ENCODE data around the gene FBXW2.

FBXW2 gene

GRCh38 chr9:120767451-120767850 is 25.8 kb downstream of the FBXW2 start:
- no peaks in the 10 kb centered on the region for H3K9me3 ChIP-seq (ENCODE audit: control insufficient read depth, low read length)
- DNase-seq: no peak
- peaks cover 66% of the 10 kb centered on the region for H3K36me3 ChIP-seq (ENCODE audit: control insufficient read depth, insufficient read depth, low read length)
- H3K27ac ChIP-seq (ENCODE audit: insufficient read depth, low read length, poor library complexity, severe bottlenecking): no peak overlapping the region
- H3K27me3 ChIP-seq (replicated peaks; ENCODE audit: control insufficient read depth, insufficient read depth, low read length, poor library complexity, severe bottlenecking): no peaks in the 10 kb centered on the region
- H3K4me3 ChIP-seq (ENCODE audit: insufficient read depth, low read depth, low read length, poor library complexity, severe bottlenecking): no peak overlapping the region
- no peaks in the 10 kb centered on the region for H3K4me1 ChIP-seq (ENCODE audit: control insufficient read depth, insufficient read depth, low read length, poor library complexity, severe bottlenecking)

- no peaks in the 10 kb centered on the region for H3K27me3 ChIP-seq (replicated peaks; ENCODE audit: control insufficient read depth, insufficient read depth, low read length, poor library complexity, severe bottlenecking)
- no peak overlapping the region for H3K4me3 ChIP-seq (ENCODE audit: insufficient read depth, low read depth, low read length, poor library complexity, severe bottlenecking)
- no peak for DNase-seq
- H3K4me1 ChIP-seq (ENCODE audit: control insufficient read depth, insufficient read depth, low read length, poor library complexity, severe bottlenecking): no peaks in the 10 kb centered on the region
- H3K27ac ChIP-seq (ENCODE audit: insufficient read depth, low read length, poor library complexity, severe bottlenecking): no peak overlapping the region
- peaks cover 70% of the 10 kb centered on the region for H3K36me3 ChIP-seq (ENCODE audit: control insufficient read depth, insufficient read depth, low read length)
- no peaks in the 10 kb centered on the region for H3K9me3 ChIP-seq (ENCODE audit: control insufficient read depth, low read length)
These were observed 27.2 kb downstream of the FBXW2 start for GRCh38 chr9:120765910-120766425.

- H3K9me3 ChIP-seq (ENCODE audit: control insufficient read depth, low read length): no peaks in the 10 kb centered on the region
- H3K36me3 ChIP-seq (ENCODE audit: control insufficient read depth, insufficient read depth, low read length): peaks cover 69% of the 10 kb centered on the region
- no peak for DNase-seq
- no peak overlapping the region for H3K4me3 ChIP-seq (ENCODE audit: insufficient read depth, low read depth, low read length, poor library complexity, severe bottlenecking)
- H3K27ac ChIP-seq (ENCODE audit: insufficient read depth, low read length, poor library complexity, severe bottlenecking): no peak overlapping the region
- no peaks in the 10 kb centered on the region for H3K27me3 ChIP-seq (replicated peaks; ENCODE audit: control insufficient read depth, insufficient read depth, low read length, poor library complexity, severe bottlenecking)
- H3K4me1 ChIP-seq (ENCODE audit: control insufficient read depth, insufficient read depth, low read length, poor library complexity, severe bottlenecking): no peaks in the 10 kb centered on the region
These were observed 28.7 kb downstream of the FBXW2 start for GRCh38 chr9:120764476-120764875.

- Histone ChIP-seq H3K36me3 (ENCODE audit: control insufficient read depth, insufficient read depth, low read length) (peaks cover 43% of the 10 kb centered on the region), H3K4me1 (ENCODE audit: control insufficient read depth, insufficient read depth, low read length, poor library complexity, severe bottlenecking) (no peaks in the 10 kb centered on the region), H3K27ac (ENCODE audit: insufficient read depth, low read length, poor library complexity, severe bottlenecking) (no peak overlapping the region), H3K4me3 (ENCODE audit: insufficient read depth, low read depth, low read length, poor library complexity, severe bottlenecking) (no peak overlapping the region), H3K27me3 (replicated peaks; ENCODE audit: control insufficient read depth, insufficient read depth, low read length, poor library complexity, severe bottlenecking) (no peaks in the 10 kb centered on the region), H3K9me3 (ENCODE audit: control insufficient read depth, low read length) (no peaks in the 10 kb centered on the region)
- DNase-seq: no peak
These were observed 32.2 kb downstream of the FBXW2 start for GRCh38 chr9:120761006-120761405.

- Histone ChIP-seq H3K4me1 (ENCODE audit: control insufficient read depth, insufficient read depth, low read length, poor library complexity, severe bottlenecking) (no peaks in the 10 kb centered on the region), H3K4me3 (ENCODE audit: insufficient read depth, low read depth, low read length, poor library complexity, severe bottlenecking) (no peak overlapping the region), H3K36me3 (ENCODE audit: control insufficient read depth, insufficient read depth, low read length) (peaks cover 39% of the 10 kb centered on the region), H3K27ac (ENCODE audit: insufficient read depth, low read length, poor library complexity, severe bottlenecking) (no peak overlapping the region), H3K9me3 (ENCODE audit: control insufficient read depth, low read length) (no peaks in the 10 kb centered on the region), H3K27me3 (replicated peaks; ENCODE audit: control insufficient read depth, insufficient read depth, low read length, poor library complexity, severe bottlenecking) (no peaks in the 10 kb centered on the region)
- no peak for DNase-seq
These were observed 33.3 kb downstream of the FBXW2 start for GRCh38 chr9:120759755-120760400.

- no peaks in the 10 kb centered on the region for H3K9me3 ChIP-seq (ENCODE audit: control insufficient read depth, low read length)
- H3K27me3 ChIP-seq (replicated peaks; ENCODE audit: control insufficient read depth, insufficient read depth, low read length, poor library complexity, severe bottlenecking): no peaks in the 10 kb centered on the region
- peaks cover 26% of the 10 kb centered on the region for H3K36me3 ChIP-seq (ENCODE audit: control insufficient read depth, insufficient read depth, low read length)
- no peak for DNase-seq
- H3K4me3 ChIP-seq (ENCODE audit: insufficient read depth, low read depth, low read length, poor library complexity, severe bottlenecking): no peak overlapping the region
- H3K4me1 ChIP-seq (ENCODE audit: control insufficient read depth, insufficient read depth, low read length, poor library complexity, severe bottlenecking): no peaks in the 10 kb centered on the region
- H3K27ac ChIP-seq (ENCODE audit: insufficient read depth, low read length, poor library complexity, severe bottlenecking): no peak overlapping the region
These were observed 34.7 kb downstream of the FBXW2 start for GRCh38 chr9:120758544-120758943.

- DNase-seq: no peak
- Histone ChIP-seq H3K9me3 (ENCODE audit: control insufficient read depth, low read length) (no peaks in the 10 kb centered on the region), H3K36me3 (ENCODE audit: control insufficient read depth, insufficient read depth, low read length) (peaks cover 13% of the 10 kb centered on the region), H3K4me3 (ENCODE audit: insufficient read depth, low read depth, low read length, poor library complexity, severe bottlenecking) (no peak overlapping the region), H3K27me3 (replicated peaks; ENCODE audit: control insufficient read depth, insufficient read depth, low read length, poor library complexity, severe bottlenecking) (no peaks in the 10 kb centered on the region), H3K4me1 (ENCODE audit: control insufficient read depth, insufficient read depth, low read length, poor library complexity, severe bottlenecking) (no peaks in the 10 kb centered on the region), H3K27ac (ENCODE audit: insufficient read depth, low read length, poor library complexity, severe bottlenecking) (no peak overlapping the region)
These were observed 35.9 kb downstream of the FBXW2 start for GRCh38 chr9:120757026-120757913.

GRCh38 chr9:120756531-120756930 is 36.7 kb downstream of the FBXW2 start:
- Histone ChIP-seq H3K4me1 (ENCODE audit: control insufficient read depth, insufficient read depth, low read length, poor library complexity, severe bottlenecking) (no peaks in the 10 kb centered on the region), H3K27me3 (replicated peaks; ENCODE audit: control insufficient read depth, insufficient read depth, low read length, poor library complexity, severe bottlenecking) (no peaks in the 10 kb centered on the region), H3K4me3 (ENCODE audit: insufficient read depth, low read depth, low read length, poor library complexity, severe bottlenecking) (no peak overlapping the region), H3K27ac (ENCODE audit: insufficient read depth, low read length, poor library complexity, severe bottlenecking) (no peak overlapping the region), H3K36me3 (ENCODE audit: control insufficient read depth, insufficient read depth, low read length) (peaks cover 8% of the 10 kb centered on the region), H3K9me3 (ENCODE audit: control insufficient read depth, low read length) (no peaks in the 10 kb centered on the region)
- no peak for DNase-seq

GRCh38 chr9:120755810-120756434 is 37.3 kb downstream of the FBXW2 start:
- no peaks in the 10 kb centered on the region for H3K4me1 ChIP-seq (ENCODE audit: control insufficient read depth, insufficient read depth, low read length, poor library complexity, severe bottlenecking)
- peak; percentile 36 to 59 (median 38) for DNase-seq

GRCh38 chr9:120755044-120755443 is 38.2 kb downstream of the FBXW2 start:
- H3K36me3 ChIP-seq (ENCODE audit: control insufficient read depth, insufficient read depth, low read length): no peaks in the 10 kb centered on the region
- DNase-seq: no peak
- no peaks in the 10 kb centered on the region for H3K4me1 ChIP-seq (ENCODE audit: control insufficient read depth, insufficient read depth, low read length, poor library complexity, severe bottlenecking)
- H3K4me3 ChIP-seq (ENCODE audit: insufficient read depth, low read depth, low read length, poor library complexity, severe bottlenecking): no peak overlapping the region
- no peak overlapping the region for H3K27ac ChIP-seq (ENCODE audit: insufficient read depth, low read length, poor library complexity, severe bottlenecking)
- no peaks in the 10 kb centered on the region for H3K9me3 ChIP-seq (ENCODE audit: control insufficient read depth, low read length)
- H3K27me3 ChIP-seq (replicated peaks; ENCODE audit: control insufficient read depth, insufficient read depth, low read length, poor library complexity, severe bottlenecking): no peaks in the 10 kb centered on the region

More at GRCh38 chr9:120755810-120756434, 37.3 kb downstream of the FBXW2 start:
- Histone ChIP-seq H3K9me3 (ENCODE audit: control insufficient read depth, low read length) (no peaks in the 10 kb centered on the region), H3K4me3 (ENCODE audit: insufficient read depth, low read depth, low read length, poor library complexity, severe bottlenecking) (no peak overlapping the region), H3K27me3 (replicated peaks; ENCODE audit: control insufficient read depth, insufficient read depth, low read length, poor library complexity, severe bottlenecking) (no peaks in the 10 kb centered on the region), H3K36me3 (ENCODE audit: control insufficient read depth, insufficient read depth, low read length) (peaks cover 2% of the 10 kb centered on the region), H3K27ac (ENCODE audit: insufficient read depth, low read length, poor library complexity, severe bottlenecking) (no peak overlapping the region)

All from effector memory CD4-positive, alpha-beta T cell (primary cell).